BE2C (cell line): ENCODE results near the gene ZNF618.

ENCODE experiments used
- DNase-seq: peaks from one replicate; pipeline ENCODE4 v3.0.0-alpha.2; 2020
- H3K27me3 ChIP-seq: fragments of 250-450 bp; sonication (Bioruptor Pico); 2 replicates; pipeline ENCODE4 v1.5.1; 2020; ENCODE audit warnings: mild to moderate bottlenecking
- H3K36me3 ChIP-seq: fragments of 250-450 bp; sonication (Bioruptor Pico); 2 replicates; pipeline ENCODE4 v1.5.1; 2020; ENCODE audit warnings: mild to moderate bottlenecking
- H3K4me1 ChIP-seq: fragments of 250-450 bp; sonication (Bioruptor Pico); 2 replicates; pipeline ENCODE4 v1.5.1; 2020
- H3K4me3 ChIP-seq: 2 replicates; pipeline ENCODE4 v1.5.1; 2011; ENCODE audit warnings: low read depth, low read length
- H3K9me3 ChIP-seq: fragments of 250-450 bp; sonication (Bioruptor Pico); 2 replicates; pipeline ENCODE4 v1.5.1; 2020
- TF ChIP-seq, protein P1 (sequence below): IDR thresholded peaks from 2 replicates; pipeline ENCODE4 v1.5.1; 2012; ENCODE audit warnings: mild to moderate bottlenecking, low read depth, low read length

Gene ZNF618

DNA sequence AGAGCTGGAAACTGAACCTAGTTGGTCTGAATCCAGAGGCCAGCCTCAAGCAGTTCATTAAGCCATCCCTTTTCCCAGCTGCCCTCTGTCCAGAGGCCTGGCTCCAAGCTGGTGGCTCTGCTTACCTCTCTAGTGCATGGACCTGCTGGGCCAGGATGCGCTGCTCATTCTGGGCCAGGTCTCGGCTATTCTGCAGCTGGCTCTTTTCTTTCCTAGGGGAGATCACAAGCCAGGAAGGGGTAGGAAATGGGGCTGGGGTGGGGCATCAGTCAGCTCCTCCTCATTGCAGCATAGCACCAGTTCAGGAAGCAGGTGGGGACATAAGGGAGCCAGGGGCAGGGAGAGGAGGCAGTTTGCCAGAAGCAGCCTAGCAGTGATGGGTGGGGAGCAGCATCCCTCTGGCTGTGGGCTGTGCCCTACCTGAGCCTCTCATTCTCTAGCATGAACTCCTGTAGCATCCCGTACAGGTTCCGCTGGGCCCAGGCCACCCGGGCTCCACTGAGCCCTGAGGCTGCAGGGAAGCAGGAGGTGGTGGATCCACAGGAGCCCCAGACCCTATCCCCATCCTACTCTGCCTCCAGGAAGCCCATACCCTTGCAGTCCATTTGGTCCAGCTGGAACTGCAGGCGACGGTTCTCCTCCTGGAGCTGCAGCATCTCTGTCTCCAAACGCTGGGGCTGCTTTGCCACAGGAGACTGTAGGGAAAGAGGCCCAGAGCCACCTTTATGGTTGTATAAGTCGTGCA, 217.8 kb downstream of the ZNF618 start:
- TF ChIP-seq, protein P1, sequence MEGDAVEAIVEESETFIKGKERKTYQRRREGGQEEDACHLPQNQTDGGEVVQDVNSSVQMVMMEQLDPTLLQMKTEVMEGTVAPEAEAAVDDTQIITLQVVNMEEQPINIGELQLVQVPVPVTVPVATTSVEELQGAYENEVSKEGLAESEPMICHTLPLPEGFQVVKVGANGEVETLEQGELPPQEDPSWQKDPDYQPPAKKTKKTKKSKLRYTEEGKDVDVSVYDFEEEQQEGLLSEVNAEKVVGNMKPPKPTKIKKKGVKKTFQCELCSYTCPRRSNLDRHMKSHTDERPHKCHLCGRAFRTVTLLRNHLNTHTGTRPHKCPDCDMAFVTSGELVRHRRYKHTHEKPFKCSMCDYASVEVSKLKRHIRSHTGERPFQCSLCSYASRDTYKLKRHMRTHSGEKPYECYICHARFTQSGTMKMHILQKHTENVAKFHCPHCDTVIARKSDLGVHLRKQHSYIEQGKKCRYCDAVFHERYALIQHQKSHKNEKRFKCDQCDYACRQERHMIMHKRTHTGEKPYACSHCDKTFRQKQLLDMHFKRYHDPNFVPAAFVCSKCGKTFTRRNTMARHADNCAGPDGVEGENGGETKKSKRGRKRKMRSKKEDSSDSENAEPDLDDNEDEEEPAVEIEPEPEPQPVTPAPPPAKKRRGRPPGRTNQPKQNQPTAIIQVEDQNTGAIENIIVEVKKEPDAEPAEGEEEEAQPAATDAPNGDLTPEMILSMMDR, result no peak
- Histone ChIP-seq H3K4me3 (no peak overlapping the region), H3K9me3 (0 out of 2 replicates have a peak, but pooled peaks cover 2% of the 10 kb centered on the region), H3K36me3 (no peaks in the 10 kb centered on the region), H3K27me3 (peaks cover 8% of the 10 kb centered on the region; the same call in 1 of the 2 replicates), H3K4me1 (no peaks in the 10 kb centered on the region)
- DNase-seq, result no peak

DNA sequence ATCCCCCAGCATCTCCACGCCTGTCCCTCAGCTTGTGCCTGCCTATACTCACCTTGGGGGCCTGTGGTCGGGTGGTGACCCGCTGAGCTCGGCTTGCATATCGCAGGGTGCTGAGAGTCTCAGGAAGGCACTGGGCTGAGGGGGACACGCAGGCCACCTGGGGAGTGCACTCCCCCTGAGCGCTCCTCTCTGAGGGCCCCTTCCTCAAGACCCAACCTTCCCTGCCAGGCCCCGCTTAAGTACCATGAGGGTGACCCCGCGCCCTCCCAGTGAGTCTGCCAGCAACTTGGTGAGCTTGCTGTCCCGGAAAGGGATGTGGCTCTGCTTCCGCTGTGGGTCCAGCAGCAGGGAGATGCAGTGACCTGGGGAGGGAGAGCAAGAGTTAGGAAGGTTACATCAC, 218.9 kb downstream of the ZNF618 start:
- peaks cover 13% of the 10 kb centered on the region; the same call in 1 of the 2 replicates for H3K27me3 ChIP-seq
- DNase-seq, result no peak

DNA sequence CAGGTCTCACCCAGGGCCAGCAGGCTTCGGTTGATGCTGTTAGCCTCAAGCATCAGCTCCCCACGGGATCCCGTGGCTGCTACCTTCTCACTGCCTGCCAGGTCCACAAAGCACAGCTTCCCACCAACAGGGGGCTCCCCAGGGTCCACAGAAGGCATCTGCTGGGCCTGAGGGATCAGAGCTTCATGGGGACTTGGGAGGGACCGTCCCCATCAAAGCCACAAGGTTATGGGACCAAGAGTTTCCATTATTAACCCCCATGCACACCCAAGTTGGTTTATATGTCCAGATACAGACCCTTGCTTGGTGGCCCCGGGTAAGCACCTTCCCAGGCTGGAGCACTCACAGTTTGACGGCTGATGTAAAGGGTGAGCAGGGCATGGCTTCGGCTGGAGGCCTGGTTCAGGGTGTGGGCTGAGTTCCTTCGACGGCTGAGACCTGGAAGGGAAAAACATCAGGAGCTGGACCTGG, 220.0 kb downstream of the ZNF618 start:
- H3K4me3 ChIP-seq, result no peak overlapping the region
- H3K4me1 ChIP-seq, result no peaks in the 10 kb centered on the region
- no peaks in the 10 kb centered on the region for H3K36me3 ChIP-seq
- H3K9me3 ChIP-seq, result 0 out of 2 replicates have a peak, but pooled peaks cover 2% of the 10 kb centered on the region
- peaks cover 13% of the 10 kb centered on the region; the same call in 1 of the 2 replicates for H3K27me3 ChIP-seq
- TF ChIP-seq, protein P1, result peak; percentile 39; the same call in 1 of the 2 replicates
- DNase-seq, result no peak

More for the DNA sequence above, 218.9 kb downstream of the ZNF618 start:
- no peak overlapping the region for H3K4me3 ChIP-seq
- no peaks in the 10 kb centered on the region for H3K36me3 ChIP-seq
- 0 out of 2 replicates have a peak, but pooled peaks cover 2% of the 10 kb centered on the region for H3K9me3 ChIP-seq
- no peaks in the 10 kb centered on the region for H3K4me1 ChIP-seq
- TF ChIP-seq, protein P1, result no peak

DNA sequence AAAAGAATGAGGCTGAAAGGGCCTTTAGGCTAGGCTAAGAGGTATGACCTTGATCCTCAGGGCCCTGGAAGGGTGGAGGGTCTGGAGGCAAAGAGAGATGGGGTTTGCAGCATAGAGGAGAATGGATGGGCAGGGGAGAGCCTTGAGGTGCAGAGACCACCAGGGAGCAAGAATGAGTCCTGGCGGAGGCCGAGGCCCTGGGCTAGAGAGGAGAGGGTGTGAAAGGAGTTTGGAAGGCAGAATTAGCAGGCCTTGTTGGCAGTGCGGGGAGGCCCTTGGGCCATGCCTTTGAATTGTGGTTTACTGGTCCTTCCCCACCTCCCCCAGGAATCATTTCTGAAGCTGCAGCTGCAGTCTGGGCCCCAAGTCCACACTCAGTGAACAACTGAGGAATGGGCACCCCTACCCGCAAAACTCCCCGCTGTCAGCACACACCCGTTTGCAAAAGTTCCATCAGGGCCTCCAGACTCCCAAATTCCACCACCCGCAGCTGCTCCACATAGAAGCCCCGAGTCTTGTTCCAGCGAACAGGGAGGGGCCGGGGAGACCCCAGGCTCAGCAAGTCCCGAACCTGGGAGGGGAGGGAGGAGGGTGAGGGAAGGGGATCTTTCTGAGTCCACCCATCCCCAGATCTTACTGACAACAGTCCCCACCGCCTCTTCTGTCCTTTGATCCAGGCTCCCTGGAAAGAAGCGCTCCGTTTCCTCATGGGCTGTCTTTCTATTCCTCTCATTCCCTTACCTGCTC, 220.9 kb downstream of the ZNF618 start:
- no peak for DNase-seq
- TF ChIP-seq, protein P1, result no peak
- H3K27me3 ChIP-seq, result peaks cover 13% of the 10 kb centered on the region; the same call in 1 of the 2 replicates
- H3K4me1 ChIP-seq, result no peaks in the 10 kb centered on the region
- 0 out of 2 replicates have a peak, but pooled peaks cover 2% of the 10 kb centered on the region for H3K9me3 ChIP-seq
- H3K4me3 ChIP-seq, result no peak overlapping the region
- no peaks in the 10 kb centered on the region for H3K36me3 ChIP-seq

DNA sequence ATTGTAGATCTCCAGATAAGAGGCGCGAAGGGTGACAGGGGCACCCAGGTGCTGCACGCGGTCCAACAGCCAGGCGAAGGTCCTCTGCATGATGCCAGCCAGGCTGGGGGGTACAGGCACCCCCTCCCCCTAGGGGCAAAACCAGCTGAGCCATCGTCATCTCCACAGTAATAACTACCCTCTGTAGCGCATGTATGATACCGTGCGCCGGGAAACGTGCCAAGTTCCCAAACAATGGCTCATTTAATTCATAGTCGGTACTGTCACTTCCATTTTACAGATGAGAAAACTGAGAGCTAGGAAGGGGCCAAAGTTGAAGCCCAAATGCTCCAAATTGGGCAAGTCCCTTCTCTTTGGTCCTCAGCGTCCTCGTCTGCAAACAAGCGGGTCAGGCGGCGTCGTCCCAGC, 221.5 kb downstream of the ZNF618 start:
- Histone ChIP-seq H3K9me3 (0 out of 2 replicates have a peak, but pooled peaks cover 2% of the 10 kb centered on the region), H3K36me3 (no peaks in the 10 kb centered on the region), H3K4me1 (no peaks in the 10 kb centered on the region), H3K27me3 (peaks cover 13% of the 10 kb centered on the region; the same call in 1 of the 2 replicates), H3K4me3 (peak overlapping the region; percentile 29; the same call in 1 of the 2 replicates)
- TF ChIP-seq, protein P1, result no peak
- DNase-seq, result no peak
